ENCODE data around the gene YWHAH.
A peak's percentile ranks its signal among the peaks of the same experiment; 100 is the strongest.

Gene YWHAH

DNA sequence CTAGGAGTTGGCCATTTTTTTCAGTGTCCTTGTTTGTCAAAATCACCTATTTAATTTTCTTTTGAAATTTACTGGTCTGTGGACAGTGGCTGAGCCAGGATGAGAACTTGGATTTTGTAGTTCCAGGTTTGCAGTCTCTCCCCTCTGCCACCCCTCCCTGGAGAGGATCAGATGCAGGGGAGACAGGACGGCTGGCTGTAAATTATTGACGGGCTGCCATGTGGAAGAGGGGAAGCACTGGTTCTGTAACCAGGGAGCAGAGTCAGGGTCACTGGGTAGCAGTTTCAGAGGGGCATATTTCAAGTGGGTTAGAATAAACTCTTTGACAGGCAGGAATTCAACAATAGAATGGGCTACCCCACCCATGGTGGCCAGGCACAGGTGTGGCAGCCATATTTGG is 20.6 kb upstream of the YWHAH start:
- no peak for DNase-seq

- DNase-seq, result no peak
These were observed 19.3 kb upstream of the YWHAH start for GRCh38 chr22:31925056-31925455.

DNA sequence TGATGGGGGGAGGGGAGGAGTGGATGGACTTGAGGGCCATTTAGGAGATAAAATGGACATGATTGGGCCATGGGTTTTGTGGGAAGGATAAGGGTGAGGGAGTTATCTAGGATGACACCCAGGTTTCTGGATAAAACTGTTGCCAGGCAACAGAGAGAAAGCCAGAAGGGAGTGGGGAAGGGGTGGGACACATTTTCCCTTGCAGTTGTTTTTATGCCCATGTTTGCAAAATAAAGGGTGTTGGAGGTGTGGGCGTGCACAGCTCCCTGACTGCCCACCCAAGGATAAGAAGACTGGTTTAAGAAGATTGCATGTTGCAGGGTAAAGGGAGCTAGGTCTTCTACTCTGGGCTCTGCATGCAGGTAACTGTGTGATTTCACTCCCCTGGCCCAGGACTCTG is 18.3 kb upstream of the YWHAH start:
- DNase-seq, result no peak

GRCh38 chr22:31926969-31927368 is 17.4 kb upstream of the YWHAH start:
- DNase-seq, result no peak

GRCh38 chr22:31927562-31927961 is 16.8 kb upstream of the YWHAH start:
- DNase-seq, result no peak

- no peak for DNase-seq
These were observed 15.0 kb upstream of the YWHAH start for GRCh38 chr22:31929167-31929930.

DNA sequence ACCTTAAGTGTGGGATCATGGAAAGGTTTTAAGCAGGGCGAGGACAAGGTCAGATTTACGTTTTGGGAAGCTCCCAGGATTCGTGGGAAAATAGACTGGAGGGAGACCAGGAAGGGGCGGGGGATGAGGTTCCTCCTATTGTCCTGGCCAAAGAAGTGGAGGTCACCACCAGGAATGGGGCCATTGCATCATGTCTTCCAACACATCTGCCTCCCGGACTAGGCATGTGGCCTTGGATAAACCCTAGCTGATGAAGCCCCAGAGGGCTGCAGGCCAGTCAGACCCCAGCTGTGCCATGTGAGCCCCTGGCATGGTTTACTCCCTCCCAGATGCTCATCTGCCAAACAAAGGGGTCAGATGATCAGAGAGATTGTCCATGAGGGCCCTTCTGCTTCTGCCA is 11.5 kb upstream of the YWHAH start:
- DNase-seq, result no peak

DNA sequence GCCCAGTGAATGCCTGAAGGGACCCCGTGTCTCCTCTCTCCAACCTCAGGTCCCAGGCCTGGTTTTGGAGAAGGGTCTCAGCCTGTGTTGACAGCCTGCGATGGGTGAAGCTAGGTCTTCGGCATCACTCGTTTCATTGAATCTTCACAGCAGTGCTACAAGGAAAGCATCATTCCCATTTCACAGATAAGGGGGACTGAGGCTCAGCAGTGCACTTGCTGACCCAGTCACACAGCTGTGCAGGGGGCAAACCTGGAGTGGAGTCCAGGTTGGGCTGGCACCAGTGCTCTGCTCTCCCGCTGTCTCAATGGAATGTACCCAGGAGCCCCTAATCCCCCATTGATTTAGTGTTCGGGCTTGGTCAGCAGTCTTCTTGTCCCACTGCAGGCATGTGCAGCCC is 10.9 kb upstream of the YWHAH start:
- no peak for DNase-seq

DNA sequence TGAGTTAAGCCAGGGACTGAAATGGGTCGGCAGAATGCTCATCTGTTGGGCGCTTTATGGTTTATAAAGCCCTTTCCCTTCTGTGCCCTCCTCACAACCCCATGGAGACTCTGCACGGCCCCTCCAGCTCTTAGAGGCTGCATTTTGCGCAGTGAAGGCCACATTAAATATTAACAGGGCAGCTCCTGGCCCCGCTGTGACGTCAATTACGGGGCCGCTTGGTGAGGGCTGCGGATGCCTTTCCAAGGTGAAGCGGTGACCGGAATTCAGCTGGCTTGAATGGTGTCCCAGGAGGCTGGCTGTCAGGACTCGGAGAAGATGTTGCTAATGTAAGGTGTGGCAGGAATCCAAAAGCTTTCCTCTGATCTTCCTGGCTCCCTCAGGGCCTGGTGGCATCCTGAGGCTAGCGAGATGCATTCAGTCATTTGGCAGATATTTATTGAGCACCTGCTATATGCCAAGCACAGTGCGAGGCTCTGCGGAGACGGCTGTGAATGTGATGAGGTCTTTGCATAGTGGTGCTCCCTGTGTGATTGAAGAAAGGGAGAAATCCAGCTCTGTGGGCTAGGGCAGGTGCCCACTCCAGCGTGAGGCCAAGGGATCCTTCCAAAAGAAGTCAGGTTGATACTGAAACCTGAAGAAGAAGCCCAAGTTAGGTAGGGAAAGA is 10.4 kb upstream of the YWHAH start:
- no peak for DNase-seq

- no peak for DNase-seq
These were observed 8.2 kb upstream of the YWHAH start for GRCh38 chr22:31935961-31936635.

DNA sequence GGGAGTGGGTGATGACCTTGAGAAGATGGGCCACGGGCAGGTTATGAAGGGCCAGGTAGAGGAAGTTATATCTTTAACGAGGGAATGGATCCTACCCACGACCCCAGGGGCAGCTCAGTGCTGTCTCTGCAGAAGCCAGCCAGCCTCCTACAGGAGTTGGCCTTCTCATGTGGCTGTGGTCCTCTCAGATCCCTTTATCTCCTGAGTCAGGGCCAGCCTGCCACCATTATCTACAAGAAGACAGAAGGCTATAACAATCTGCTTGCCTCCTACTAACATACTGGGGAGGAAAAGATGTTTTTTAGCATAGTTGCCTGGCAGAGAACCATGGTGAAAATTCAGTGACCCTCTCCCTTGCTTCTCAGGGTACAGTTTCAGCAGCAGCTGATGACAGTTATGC is 7.0 kb upstream of the YWHAH start:
- DNase-seq, result peak; percentile 94

DNA sequence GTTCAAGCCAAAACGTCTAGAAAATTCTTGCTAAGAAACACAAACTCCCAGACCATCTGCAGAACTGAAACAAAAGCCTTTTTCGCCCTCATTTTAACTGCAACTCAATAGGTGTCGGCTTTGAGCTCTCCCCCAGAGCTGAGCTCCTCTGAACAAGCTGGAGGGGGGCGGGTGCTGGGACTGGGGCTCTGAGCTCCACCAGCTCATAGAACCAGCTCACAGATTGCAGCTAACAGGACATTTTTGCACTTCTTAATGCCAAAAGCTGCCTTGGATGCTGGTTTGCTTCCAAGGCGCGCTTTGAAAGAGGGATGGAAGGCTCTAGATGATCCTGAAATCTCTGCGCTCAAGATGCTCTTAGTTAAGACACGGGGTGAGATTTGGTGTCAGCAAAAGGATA is 6.0 kb upstream of the YWHAH start:
- no peak for DNase-seq

DNA sequence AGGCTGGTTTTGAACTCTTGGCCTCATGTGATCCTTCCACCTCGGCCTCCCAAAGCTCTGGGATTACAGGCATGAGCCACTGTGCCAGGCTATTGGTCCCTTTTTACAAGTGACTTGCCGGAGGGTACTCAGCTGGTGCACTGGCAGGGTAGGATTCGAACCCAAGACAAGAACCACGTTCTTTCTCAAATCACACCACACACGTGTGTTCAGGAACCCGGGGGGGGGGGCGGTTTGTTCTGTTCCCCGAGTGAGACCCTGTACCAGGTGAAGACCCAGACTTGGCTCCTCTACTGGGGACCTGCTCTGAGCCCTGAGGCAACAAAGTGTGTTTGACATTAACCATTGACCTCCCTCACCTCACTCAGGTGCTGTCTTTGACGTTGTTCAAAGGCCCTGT is 3.8 kb upstream of the YWHAH start:
- no peak for DNase-seq

GRCh38 chr22:31942091-31942490 is 2.2 kb upstream of the YWHAH start:
- DNase-seq, result no peak

- DNase-seq, result no peak
These were observed 943 bp upstream of the YWHAH start for GRCh38 chr22:31943206-31943977.

DNA sequence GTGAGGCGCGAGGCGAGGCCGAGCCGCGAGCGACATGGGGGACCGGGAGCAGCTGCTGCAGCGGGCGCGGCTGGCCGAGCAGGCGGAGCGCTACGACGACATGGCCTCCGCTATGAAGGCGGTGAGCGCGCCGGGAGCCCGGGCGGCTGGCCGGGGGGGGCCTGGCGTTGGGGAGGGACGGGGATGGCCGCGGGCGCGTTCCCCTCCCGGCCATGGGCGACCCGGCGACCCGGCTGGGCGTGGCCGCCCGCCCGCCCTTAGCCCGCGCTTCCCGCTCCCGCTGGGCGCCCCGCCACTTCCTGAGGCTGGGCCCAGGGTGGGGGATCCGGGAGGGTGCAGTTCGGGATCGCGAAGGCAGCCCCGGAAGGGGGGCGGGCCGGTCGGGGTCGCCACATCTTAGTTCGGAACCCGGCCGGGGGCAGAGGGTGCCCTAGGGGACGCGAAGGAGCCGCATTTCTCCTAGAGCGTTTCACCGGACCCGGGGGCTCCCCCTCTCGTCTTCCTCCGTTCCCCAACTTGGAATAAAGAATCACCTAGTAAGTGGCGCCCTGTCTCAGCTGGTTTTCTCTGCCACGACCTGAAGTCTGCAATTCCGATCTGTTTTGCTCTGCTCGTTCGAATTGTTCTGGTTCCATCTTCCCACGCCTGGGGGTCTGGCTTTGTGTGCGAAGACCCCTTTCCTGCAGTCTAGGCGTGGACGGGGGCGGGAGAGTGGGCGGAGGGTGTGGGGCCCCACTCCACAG is 536 bp downstream of the YWHAH start:
- peak; percentile 30 for DNase-seq

DNA sequence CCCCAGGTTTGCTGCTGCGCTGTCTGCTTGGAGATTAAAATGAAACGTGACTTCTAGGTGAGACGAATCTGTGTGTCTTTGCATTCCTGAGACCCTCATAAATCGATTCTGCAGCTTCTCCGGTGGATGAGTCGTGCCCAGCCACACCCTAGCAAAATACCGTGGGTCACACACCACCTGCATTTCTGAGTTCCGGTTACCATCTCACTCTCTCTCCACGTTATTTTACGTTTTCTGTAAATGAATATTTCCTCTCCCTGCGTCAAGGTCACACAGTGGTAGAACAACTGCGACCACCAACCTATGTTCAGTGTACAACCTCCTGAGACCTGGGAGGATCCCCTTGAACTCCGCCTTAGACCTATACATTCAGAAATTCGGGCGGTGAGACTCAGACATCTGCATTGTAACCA is 1.1 kb downstream of the YWHAH start:
- peak; percentile 14 for DNase-seq

DNA sequence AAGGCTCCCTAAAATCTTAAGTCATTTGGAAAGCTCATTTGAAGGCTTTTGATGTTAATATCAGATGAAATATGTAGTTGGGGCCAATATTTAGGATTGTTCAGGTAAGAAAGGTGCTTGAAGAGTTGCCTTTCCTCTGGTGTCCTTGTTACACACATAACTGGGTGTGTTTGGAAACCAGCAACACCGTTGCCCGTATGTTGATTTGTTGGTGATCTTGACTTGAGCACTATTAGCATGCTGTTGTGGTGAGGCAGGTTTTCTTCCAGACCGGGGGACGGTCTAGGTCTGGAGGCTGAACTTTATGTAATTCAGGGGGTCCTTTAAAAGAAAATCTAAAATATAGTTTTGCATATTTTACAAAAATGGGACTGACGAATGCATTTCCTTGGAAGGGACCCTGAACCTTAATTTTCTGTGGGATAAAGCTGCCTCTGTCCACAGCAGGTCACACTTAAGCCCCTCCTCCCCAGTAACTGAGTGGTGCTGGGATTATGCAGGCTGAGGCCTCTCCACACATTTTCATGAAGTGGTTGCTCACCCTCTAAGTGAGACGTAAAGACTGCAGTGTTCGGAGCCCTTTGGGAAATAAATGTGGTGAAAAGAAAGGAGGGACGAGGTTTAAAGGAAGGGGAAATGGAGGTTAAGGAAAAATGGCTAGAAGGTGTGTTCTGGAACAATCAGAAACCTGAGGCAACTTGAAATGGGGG is 1.8 kb downstream of the YWHAH start:
- DNase-seq, result no peak

DNA sequence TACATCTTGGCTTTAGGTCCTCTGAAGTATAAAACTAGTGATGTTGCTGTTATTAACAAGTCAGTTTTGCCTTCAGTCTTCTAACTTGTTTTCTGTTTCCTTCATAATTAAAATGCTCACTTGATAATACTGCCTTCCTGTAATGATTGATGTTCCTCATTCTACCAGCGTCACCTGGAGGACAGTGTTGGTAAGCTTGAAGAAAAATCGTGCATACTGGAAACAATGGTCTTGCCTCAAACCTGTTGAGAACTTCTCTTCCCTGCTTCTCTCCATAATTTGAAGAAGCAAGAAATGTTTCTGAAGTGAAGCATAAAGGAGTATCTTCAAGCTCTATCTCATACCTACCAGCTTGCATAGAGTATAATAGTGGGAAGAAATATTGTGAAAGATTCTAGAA is 3.0 kb downstream of the YWHAH start:
- peak; percentile 86 for DNase-seq

DNA sequence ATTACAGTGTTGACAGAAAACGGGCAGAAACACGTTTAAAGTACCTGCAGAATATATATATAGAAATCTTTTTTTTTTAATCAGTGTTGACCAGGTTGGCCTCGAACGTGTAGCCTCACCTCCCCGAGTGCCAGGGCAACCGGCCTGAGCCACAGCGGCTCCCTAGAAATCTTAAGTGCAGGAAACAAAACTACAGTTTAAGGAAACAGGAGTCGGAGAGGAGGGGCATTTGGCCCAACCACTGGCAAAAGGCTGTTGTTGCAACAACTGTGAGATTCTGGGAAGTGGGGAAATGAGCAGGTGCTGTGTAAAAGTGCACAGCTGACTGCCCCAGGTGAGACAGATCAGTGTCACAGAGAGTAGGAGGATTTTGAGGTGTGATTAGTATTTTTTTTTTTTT is 3.7 kb downstream of the YWHAH start:
- no peak for DNase-seq

DNA sequence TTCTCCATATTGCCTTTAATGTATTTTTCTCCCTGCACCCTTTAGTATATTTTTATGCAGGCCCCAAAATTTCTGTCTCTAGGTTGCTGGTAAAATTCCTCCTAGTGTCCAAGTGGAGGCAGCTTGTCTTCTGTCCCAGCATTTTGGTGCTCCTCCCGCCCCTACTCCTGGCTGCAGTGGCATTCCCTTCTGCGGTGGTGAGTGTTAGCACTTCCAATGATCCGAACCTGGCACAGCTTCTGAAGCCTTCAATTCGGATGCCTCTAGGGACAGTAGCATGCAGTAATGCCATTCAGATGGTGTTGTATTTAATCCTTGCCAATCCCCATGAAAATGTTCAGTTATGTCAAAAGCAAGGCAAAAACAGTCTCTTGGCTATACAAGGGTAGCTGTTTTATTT is 5.9 kb downstream of the YWHAH start:
- no peak for DNase-seq

Data from hematopoietic multipotent progenitor cell treated with erythropoietin and hydrocortisone succinate and interleukin-3 and kit ligand, for 8 days (in vitro differentiated cells).